ENCODE results near the gene DCPS.

DNA sequence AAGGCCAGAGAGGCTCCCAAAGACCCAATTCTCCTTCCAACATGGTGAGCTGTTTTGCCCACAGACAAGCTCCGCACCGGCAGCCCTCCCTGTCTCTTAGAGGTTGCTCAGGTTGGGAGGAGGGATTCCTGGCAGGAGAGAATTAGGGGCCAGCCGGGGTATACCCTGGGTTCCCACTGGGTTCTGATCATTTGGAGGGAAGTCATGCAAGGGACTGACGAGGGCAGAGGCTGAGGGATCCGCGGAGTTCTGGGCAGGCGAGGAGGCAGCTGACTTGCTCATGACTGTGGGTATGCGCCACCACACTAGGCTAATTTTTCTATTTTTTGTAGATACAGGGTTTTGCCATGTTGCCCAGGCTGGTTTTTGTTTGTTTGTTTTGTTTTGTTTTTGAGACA, 56.2 kb downstream of the DCPS start:
- no peak for TF ChIP-seq POLR2A (IDR thresholded peaks at IDR 0.05)
- no peak for TF ChIP-seq EP300 (IDR thresholded peaks at IDR 0.05)

All from sigmoid colon (tissue), 4 donors.